HG03045 (cell line): ENCODE results near the gene ARHGEF10L.

Experiments used
- ATAC-seq: cut with Tn5 transposase; IDR thresholded peaks from one replicate; pipeline ENCODE4 v1.9.1; 2021; ENCODE audit warnings: mild to moderate bottlenecking, moderate library complexity; ENCODE audit not compliant: unreplicated experiment

The ARHGEF10L gene

DNA sequence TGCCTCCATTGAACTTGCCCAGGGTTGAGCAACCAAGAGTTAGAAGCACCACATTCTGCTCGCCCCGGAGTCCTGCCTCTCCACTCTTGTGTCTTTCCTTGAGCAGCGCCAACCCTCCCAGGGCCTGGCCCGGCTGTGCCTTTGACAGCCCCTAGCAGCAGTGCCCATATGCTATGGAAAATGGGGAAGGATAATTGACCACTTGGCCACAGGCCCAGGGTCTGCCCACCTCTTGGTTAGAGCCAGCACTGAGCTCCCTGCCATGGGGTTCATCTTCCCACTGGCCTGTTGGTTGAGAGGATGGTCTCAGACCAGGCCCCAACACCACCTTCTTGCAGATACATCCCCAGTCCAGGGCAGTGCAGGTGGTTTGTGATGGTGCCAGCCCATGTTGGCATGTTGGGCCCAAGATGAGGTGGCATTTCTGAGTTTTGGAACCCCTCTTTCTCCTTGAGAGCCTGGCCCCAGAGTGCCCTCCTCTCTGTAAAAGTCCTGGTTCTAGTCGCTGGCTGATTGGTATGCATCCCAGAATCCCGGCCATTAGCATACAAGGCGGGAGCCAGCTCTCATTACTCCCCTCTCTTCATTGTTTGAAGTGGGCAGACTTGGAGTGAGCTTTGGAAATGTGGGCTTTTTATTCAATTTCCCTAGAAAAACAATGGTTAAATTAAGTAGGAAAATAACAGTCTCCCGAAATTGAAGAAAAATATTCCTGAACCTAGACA lies 7.6 kb downstream of the ARHGEF10L start:
- ATAC-seq = no peak

DNA sequence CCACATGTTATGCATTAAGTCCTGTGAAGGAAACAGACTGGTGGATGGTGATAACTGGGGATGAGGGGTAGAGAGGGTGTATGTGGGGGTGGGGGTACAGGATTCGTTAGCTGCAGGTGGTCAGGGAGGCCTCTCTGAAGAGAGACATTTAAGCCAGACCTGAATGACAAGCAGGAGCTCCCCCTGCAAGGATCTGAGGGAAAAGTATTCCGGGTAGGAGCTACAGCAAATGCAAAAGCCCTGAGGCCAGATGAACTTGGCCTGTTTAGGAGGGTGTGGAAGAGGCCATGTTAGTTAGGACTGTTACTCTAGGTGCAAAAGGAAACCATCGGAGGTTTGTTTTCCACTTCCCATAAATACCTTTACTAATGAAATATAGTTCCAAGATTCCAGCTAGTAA lies 9.9 kb downstream of the ARHGEF10L start:
- ATAC-seq = no peak

- ATAC-seq = no peak
These were observed 11.5 kb downstream of the ARHGEF10L start for GRCh38 chr1:17550729-17551584.

DNA sequence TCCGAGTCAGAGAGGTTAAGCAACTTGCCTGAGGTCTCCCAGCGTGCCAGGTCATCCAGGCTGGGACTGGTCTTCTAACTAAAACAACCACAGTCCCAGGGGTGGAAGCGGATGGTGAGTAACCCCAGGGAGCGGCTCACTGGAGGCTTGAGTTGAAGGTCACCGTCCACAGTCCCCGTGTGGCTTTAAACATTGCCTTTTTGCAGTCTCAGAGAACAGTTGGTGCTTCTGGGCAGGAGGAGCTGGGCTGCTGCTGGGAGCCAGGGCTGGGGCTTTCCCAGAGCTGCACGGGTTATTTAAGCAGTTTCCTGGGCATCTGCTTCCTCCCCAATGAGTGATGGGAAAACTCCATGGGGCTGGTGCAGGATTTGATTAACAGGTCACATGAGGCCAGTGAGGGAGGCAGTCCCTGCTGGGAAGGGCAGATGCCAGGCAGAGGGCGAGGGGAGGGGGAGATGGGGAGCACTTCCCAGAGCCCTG lies 12.3 kb downstream of the ARHGEF10L start:
- no peak for ATAC-seq

GRCh38 chr1:17553975-17554700 lies 14.6 kb downstream of the ARHGEF10L start:
- ATAC-seq = no peak

- ATAC-seq = no peak
These were observed 15.5 kb downstream of the ARHGEF10L start for GRCh38 chr1:17554954-17555353.

DNA sequence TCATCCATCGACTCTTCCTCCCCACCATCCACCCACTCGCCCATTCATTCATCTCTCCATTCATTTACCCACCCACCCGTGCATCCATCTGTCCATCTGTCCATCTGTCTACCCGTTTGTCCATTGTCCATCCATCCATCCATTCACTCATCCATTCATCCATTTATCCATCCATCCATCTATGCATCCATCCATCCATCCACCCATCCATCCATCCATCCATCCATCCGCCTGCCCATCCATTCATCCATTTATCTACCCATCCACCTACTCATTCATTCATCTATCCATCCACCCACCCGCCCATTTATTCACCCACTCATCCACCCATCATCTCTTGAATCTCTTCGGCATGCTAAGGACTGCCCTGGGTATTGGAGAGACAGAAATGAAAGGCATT lies 18.5 kb downstream of the ARHGEF10L start:
- ATAC-seq = no peak

GRCh38 chr1:17558541-17558940 lies 19.0 kb downstream of the ARHGEF10L start:
- ATAC-seq = no peak

GRCh38 chr1:17558954-17559614 lies 19.6 kb downstream of the ARHGEF10L start:
- no peak for ATAC-seq

DNA sequence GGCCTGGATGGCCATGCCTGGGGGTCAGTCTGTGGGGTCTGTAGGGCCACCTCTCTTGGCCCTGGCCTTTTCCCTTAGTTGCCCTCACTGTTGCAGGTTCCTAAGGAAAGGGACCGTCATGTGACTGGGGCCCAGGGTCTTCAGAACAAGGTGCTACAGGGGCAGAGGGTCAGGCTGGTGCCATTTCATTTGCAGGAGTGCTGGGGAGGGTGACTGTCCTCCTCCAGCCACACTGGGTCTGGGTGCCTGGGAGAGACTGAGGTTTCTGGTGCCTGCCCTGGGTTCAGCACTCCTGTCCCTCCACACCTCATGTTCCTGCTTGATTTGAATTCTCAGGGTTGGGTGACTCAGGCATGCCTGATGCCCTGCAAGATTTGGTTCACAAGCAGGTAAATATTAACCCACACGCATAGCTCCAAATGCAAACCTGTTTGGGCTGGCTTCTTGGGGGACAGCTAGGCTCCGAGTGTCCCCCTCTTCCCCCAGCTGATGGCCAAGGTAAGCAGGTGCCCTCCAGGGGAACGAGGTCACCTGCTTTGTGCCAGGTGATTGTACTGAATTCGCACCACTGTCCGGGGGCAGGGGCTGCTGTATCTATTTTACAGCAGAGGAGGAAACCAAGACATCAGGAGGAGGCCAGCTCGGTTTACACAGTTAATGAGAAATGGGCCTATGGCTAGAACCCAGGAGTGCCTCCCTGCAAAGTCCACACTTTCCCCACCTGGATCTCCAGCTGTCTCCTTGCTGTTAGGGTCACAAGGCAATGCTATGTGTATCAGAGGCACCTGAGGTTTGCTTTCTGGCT lies 20.3 kb downstream of the ARHGEF10L start:
- no peak for ATAC-seq

- ATAC-seq = no peak
These were observed 21.7 kb downstream of the ARHGEF10L start for GRCh38 chr1:17561247-17561548.

DNA sequence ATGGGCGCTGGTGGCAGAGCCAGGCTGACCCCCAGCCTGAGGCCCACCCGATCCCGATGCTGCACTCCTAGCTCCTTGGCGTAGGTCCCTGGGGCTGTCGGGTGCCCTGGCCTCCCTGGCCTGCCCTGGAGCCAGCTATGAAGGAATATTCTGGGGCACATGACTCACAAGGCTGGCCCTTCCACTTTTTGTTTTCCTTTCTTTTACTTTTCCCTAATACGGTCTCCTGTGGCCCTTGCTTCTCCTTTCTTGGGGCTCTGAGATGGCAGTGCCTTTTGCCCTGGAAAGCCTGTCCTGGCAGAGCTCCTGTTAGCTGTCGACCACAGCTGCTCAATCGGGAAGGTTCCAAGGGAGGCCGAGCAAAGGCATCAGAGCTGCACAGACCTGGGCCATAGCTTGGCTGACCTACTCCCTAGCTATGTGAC lies 22.1 kb downstream of the ARHGEF10L start:
- ATAC-seq = no peak

GRCh38 chr1:17562375-17562774 lies 22.9 kb downstream of the ARHGEF10L start:
- ATAC-seq = no peak

DNA sequence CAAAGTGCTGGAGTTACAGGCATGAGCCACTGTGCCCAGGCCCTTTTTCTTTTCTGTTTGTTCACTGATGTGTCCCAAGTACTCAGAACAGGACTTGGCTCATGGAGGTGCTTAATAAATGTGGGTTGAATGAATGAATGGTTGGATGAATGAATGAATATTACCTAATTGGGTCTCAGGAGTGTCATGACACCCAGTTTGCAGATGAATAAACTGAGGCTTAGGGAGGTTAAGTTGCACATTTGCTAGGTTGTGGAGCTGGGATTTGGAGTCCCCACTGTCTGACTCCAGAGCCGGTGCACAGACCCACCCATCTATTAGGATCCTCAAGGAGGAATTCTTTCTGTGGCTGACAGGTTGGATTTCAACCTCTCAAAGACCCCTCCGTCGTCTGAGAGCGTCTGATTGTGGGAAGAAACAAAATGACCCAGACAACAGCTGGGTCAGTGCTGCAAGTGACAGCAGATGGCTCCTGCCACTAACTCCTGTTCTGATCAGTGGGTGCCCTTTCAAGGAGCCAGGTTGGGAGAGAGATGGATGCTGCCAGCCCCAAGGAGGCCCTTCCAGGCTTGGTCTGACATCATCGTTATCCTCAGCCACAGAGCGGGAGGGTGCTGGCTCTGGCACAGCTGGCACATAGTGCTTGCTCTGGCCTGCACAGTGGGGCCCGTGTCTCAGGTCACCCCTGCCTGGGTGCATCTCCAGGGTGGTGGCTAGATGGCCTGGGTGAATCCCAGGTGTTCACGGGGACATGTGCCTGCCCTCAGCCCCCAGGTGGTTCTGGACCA lies 24.2 kb downstream of the ARHGEF10L start:
- ATAC-seq = no peak

DNA sequence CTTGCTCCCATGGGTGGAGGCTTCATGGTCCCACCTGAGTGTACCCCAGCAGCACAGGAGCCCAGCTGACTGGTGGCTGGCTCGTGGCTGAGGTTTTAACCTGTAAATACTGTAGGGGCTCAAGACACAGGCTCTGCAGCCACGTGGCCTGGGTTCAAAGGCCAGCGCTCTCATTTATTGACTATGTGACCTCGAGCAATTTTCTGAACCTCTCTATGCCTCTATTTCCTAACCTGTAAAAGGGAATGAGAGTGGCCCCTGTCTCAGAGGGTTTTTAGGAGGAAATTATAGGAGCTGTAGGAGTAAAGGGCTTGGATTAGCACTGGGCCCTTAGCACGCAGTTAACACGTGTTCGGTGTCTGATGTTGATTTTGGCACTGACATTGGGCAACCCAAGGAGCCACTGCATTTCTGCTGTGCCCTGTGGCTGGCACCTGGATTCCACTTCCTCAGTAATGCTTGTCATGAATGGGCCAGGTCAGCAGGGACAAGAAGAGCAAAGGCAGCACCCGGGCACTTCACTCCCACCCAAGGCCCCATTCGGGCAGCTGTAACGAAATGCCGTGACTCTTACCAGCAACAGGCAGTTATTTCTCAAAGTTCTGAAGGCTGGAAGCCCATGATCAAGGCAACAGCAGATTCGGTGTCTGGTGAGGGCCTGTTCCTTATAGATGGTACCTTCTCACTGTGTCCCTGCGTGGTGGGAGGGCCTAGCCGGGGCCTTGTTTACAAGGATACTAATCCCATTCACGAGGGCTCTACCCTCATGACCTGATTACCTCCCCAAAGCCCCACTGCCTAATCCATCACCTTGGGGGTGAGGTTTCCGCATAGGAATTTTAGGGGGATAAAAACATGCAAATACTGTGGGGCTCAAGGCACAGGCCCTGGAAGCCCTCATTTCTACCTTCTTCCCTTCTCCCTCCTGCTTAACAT lies 25.2 kb downstream of the ARHGEF10L start:
- no peak for ATAC-seq

- no peak for ATAC-seq
These were observed 26.2 kb downstream of the ARHGEF10L start for GRCh38 chr1:17565461-17566252.

- no peak for ATAC-seq
These were observed 26.9 kb downstream of the ARHGEF10L start for GRCh38 chr1:17566417-17566816.

GRCh38 chr1:17566892-17567291 lies 27.4 kb downstream of the ARHGEF10L start:
- no peak for ATAC-seq
